Stomach (tissue), 4 donors: ENCODE results near the gene PMEPA1.

ENCODE experiments used
- POLR2A ChIP-seq, 4 donors: fragments of 450-650 bp; IDR thresholded peaks; one replicate each; pipeline ENCODE4 v1.6.1; 2016; ENCODE audit warnings: antibody characterized with exemption in 4 of 4, control low read depth in 2 of 4, mild to moderate bottlenecking in 1 of 4, moderate library complexity in 1 of 4
- POLR2AphosphoS5 ChIP-seq, 3 donors: sonication (generic); formaldehyde crosslinking; IDR thresholded peaks; one replicate each; pipeline ENCODE4 v1.6.1; 2016; ENCODE audit warnings: antibody characterized with exemption in 3 of 3
- TF ChIP-seq, protein P1 (sequence below), 7 experiments: fragments of 450-650 bp in 4 of 7; fragments of 200-600 bp in 3 of 7; sonication (generic) in 3 of 7; IDR thresholded peaks; one replicate each; pipeline ENCODE4 v1.5.1; 2016 to 2019; ENCODE audit warnings: antibody characterized with exemption in 7 of 7, control low read depth in 2 of 7, mild to moderate bottlenecking in 1 of 7

DNA sequence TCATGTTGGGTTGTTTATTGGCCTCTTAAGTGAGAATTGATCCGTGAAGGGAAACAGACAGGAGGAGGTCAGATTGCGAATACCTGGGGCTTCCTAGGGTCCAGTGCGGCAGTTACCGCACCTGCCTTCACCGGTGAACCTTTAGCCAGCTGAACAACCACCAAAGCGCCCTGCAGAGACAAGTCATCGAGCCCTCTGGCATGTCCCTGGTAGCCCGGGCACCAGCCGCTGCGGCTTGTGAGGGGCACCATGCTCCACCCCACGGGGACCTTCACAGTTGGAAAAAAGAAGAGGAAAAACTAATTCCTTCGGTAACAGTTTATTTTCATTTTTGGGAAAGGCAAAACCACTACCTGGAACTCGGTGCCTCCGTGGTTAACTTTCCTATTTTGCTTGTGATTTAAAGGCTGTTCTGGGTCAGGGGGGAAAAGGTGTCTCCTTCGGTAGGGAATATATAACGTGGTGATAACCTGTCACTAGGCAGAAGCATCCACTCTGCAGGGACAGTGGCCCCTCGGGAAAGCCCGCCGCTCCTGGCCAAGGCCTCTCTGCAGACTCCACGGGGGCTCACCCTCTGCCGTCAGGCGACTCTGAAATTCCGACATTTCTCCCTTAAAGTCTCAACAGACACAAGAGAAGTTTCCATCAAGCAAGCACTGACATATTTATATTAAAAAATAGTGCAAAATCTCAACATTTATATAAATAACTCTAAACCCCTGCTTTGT, 58.9 kb downstream of the PMEPA1 start:
- TF ChIP-seq POLR2A (IDR thresholded peaks at IDR 0.05) = no peak
- TF ChIP-seq, protein P1, sequence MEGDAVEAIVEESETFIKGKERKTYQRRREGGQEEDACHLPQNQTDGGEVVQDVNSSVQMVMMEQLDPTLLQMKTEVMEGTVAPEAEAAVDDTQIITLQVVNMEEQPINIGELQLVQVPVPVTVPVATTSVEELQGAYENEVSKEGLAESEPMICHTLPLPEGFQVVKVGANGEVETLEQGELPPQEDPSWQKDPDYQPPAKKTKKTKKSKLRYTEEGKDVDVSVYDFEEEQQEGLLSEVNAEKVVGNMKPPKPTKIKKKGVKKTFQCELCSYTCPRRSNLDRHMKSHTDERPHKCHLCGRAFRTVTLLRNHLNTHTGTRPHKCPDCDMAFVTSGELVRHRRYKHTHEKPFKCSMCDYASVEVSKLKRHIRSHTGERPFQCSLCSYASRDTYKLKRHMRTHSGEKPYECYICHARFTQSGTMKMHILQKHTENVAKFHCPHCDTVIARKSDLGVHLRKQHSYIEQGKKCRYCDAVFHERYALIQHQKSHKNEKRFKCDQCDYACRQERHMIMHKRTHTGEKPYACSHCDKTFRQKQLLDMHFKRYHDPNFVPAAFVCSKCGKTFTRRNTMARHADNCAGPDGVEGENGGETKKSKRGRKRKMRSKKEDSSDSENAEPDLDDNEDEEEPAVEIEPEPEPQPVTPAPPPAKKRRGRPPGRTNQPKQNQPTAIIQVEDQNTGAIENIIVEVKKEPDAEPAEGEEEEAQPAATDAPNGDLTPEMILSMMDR (IDR thresholded peaks at IDR 0.05) = no peak
- TF ChIP-seq POLR2AphosphoS5 (IDR thresholded peaks at IDR 0.05) = no peak
